Natural killer cell (primary cell): ENCODE measurements around the gene FCF1. TPM values are rescaled to one million over a fixed set of nuclear protein-coding genes. Genes with fewer than 3 reads are reported as not detected.
"Not testable (repeated sequence)": the region's sequence is repeated elsewhere in the genome, so short reads cannot be mapped to it uniquely, and the experiment has no call there.

Experiments used
- ATAC-seq, 3 donors: fragments of 150-1000 bp in 2 of 3; fragments of 200-7000 bp in 1 of 3; cut with Tn5 transposase; 1 replicate in 1 of 3; 2 replicates in 2 of 3; pipeline ENCODE4 v1.10.0; 2021; ENCODE audit warnings: mild to moderate bottlenecking in 2 of 3, moderate library complexity in 2 of 3
- DNase-seq, 2 donors: peaks; one replicate each; pipeline versions ENCODE4 v3.0.0 to v3.0.0-alpha.2; 2013 to 2021; ENCODE audit warnings: mixed read lengths in 1 of 2
- H3K27ac ChIP-seq: one replicate; pipeline ENCODE4 v1.5.1; 2013; ENCODE audit warnings: mild to moderate bottlenecking, low read length
- H3K27me3 ChIP-seq: one replicate; pipeline ENCODE4 v1.6.1; 2013; ENCODE audit warnings: low read length; ENCODE audit not compliant: control insufficient read depth, insufficient read depth
- H3K36me3 ChIP-seq: one replicate; pipeline ENCODE4 v1.6.1; 2013; ENCODE audit warnings: low read length; ENCODE audit not compliant: control insufficient read depth, insufficient read depth
- H3K4me1 ChIP-seq: one replicate; pipeline ENCODE4 v1.6.1; 2013; ENCODE audit warnings: low read length; ENCODE audit not compliant: control insufficient read depth, insufficient read depth
- H3K4me3 ChIP-seq: one replicate; pipeline ENCODE4 v1.5.1; 2013; ENCODE audit warnings: low read length
- H3K9me3 ChIP-seq: one replicate; pipeline ENCODE4 v1.6.1; 2013; ENCODE audit warnings: low read length; ENCODE audit not compliant: control insufficient read depth, insufficient read depth
- H3K27ac Mint-ChIP-seq, 2 donors: one replicate each; pipeline ENCODE4 v1.8.0; 2022; ENCODE audit warnings: mild to moderate bottlenecking in 2 of 2, mixed read lengths in 2 of 2, moderate library complexity in 1 of 2
- H3K27me3 Mint-ChIP-seq, 2 donors: one replicate each; pipeline ENCODE4 v1.8.0; 2022; ENCODE audit warnings: low read depth in 2 of 2, mixed read lengths in 2 of 2
- H3K36me3 Mint-ChIP-seq: one replicate; pipeline ENCODE4 v1.8.0; 2022; ENCODE audit warnings: mixed read lengths
- H3K4me1 Mint-ChIP-seq, 2 donors: one replicate each; pipeline ENCODE4 v1.8.0; 2022; ENCODE audit warnings: mixed read lengths in 2 of 2
- H3K4me3 Mint-ChIP-seq: one replicate; pipeline ENCODE4 v1.8.0; 2022; ENCODE audit warnings: mild to moderate bottlenecking, moderate library complexity, mixed read lengths
- H3K9me3 Mint-ChIP-seq, 2 donors: one replicate each; pipeline ENCODE4 v1.8.0; 2022; ENCODE audit warnings: mixed read lengths in 2 of 2
- WGBS: methylation state at CpG from one replicate; pipeline ENCODE4 v1.1.7; 2013; ENCODE audit warnings: missing lambda C conversion rate; ENCODE audit not compliant: insufficient coverage; 5-methylcytosine and 5-hydroxymethylcytosine counted together
- intact Hi-C: fragments of 100-400 bp; cut with micrococcal nuclease; formaldehyde crosslinking; loops from one replicate; pipeline ENCODE4 v1.14.2; 2022
- total RNA-seq, 4 donors: library from RNA; stranded (reverse); fragments of 120-200 nt in 1 of 4; gene quantifications; one replicate each; pipeline versions ENCODE4 v1.2.3 to v1.2.4, GENCODE V29; 2013 to 2022
- TF ChIP-seq, protein P1 (sequence below): fragments of 200-600 bp; IDR thresholded peaks from one replicate; pipeline ENCODE4 v1.8.0; 2022; ENCODE audit warnings: antibody characterized with exemption

Gene FCF1
- total RNA-seq, 3 donors from 2014 or later (not counting 1 experiment from before 2014, with no cell fraction given): 37.1 to 49.6 (median 40.4) TPM

DNA sequence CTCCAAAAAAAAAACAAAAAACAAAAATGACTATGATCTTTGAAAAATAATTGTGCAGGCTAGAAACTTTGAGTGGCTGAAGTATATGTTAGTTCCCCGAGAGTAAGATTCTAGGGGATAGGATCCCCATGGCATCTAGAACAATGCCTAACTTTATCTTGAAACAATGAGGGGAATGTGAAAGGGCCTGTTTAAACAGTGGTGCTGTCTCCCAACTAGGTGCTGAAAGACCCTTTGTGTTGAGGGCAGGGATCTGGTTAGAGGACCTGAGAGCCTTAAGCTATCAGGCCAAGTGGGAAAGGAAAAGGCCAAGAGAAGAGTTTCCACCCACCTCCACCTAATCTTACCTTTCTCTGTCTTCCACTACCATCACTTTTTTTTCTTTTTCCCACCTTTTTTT, 43.4 kb downstream of the FCF1 start:
- Histone ChIP-seq H3K27me3 (no peaks in the 10 kb centered on the region), H3K36me3 (no peaks in the 10 kb centered on the region), H3K4me1 (no peaks in the 10 kb centered on the region), H3K9me3 (peaks cover 4% of the 10 kb centered on the region), H3K27ac (no peak overlapping the region), H3K4me3 (no peak overlapping the region)
- H3K36me3 Mint-ChIP-seq: peaks cover 15% of the 10 kb centered on the region
- no peaks in the 10 kb centered on the region for H3K4me1 Mint-ChIP-seq
- WGBS: 100% methylated on average over 1 of the region's 1 CpG
- no peak overlapping the region for H3K27ac Mint-ChIP-seq
- H3K4me3 Mint-ChIP-seq: no peak overlapping the region
- peaks cover 2 to 11% of the 10 kb centered on the region in 2 donors for H3K9me3 Mint-ChIP-seq
- ATAC-seq (no peak), DNase-seq (no peak)
- H3K27me3 Mint-ChIP-seq: peaks cover 7 to 8% of the 10 kb centered on the region in 2 donors
- intact Hi-C loops: no loop called here
- TF ChIP-seq, protein P1, sequence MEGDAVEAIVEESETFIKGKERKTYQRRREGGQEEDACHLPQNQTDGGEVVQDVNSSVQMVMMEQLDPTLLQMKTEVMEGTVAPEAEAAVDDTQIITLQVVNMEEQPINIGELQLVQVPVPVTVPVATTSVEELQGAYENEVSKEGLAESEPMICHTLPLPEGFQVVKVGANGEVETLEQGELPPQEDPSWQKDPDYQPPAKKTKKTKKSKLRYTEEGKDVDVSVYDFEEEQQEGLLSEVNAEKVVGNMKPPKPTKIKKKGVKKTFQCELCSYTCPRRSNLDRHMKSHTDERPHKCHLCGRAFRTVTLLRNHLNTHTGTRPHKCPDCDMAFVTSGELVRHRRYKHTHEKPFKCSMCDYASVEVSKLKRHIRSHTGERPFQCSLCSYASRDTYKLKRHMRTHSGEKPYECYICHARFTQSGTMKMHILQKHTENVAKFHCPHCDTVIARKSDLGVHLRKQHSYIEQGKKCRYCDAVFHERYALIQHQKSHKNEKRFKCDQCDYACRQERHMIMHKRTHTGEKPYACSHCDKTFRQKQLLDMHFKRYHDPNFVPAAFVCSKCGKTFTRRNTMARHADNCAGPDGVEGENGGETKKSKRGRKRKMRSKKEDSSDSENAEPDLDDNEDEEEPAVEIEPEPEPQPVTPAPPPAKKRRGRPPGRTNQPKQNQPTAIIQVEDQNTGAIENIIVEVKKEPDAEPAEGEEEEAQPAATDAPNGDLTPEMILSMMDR: no peak

DNA sequence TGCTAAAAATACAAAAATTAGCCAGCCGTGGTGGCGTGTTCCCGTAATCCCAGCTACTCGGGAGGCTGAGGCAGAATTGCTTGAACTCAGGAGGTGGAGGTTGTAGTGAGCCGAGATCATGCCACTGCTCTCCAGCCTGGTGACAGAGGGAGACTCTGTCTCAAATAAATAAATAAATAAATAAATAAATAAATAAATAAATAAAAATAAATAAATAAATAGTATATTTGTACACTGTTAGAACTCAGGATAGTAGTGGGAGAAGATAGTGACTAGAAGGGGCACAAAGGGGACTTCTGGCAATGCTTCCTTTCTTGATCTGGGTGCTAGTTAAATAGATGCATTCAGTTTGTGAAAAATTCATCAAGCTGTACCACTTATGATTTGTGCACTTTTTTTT, 45.6 kb downstream of the FCF1 start:
- H3K36me3 ChIP-seq, H3K27me3 ChIP-seq, intact Hi-C loops, H3K9me3 Mint-ChIP-seq, H3K4me3 Mint-ChIP-seq, H3K4me3 ChIP-seq, DNase-seq, H3K27ac Mint-ChIP-seq, H3K9me3 ChIP-seq, H3K36me3 Mint-ChIP-seq, H3K27me3 Mint-ChIP-seq, H3K4me1 ChIP-seq, H3K27ac ChIP-seq, H3K4me1 Mint-ChIP-seq, ATAC-seq: not testable (repeated sequence)
- 98% methylated on average over 4 of the region's 5 CpGs for WGBS

DNA sequence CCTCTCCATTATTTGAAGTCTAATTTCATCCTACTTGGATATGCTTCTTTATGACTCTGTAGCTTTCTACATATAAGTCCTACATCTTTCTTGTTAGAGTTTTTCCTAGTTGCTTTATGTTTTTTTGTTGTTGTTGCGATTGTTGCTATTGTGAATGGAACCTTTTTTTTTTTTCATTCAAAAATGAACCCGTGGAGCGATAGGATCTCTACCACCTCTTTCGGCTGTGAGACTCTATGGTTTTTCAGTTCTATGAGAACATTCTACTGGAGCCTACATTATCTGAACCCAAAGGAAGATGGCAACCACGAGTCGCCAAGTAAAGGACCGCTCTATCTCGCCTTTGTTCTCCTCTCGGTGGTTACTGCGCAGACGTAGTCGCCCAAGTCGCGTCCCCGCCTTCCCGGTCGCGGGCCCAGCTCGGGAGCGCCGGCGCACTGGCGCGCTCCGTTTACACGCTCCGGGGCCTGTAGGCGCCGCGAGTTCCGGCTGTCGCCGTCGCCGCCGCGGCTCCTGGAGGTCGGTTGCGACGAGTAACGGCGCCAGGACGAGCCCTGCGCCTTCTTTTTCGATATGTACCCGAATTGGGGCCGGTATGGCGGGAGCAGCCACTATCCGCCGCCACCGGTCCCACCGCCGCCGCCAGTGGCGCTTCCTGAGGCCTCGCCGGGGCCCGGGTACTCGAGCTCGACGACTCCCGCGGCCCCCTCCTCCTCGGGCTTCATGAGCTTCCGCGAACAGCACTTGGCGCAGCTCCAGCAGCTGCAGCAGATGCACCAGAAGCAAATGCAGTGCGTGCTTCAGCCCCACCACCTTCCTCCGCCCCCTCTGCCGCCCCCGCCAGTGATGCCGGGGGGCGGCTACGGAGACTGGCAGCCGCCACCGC, 50.2 kb downstream of the FCF1 start, which contains the start of gene YLPM1:
TSS of gene YLPM1 (plus strand) at position 400 of the 886 bp plus-strand sequence. CDS start at position 574, 174 bp downstream.
- peaks cover 45 to 46% of the 10 kb centered on the region in 2 donors for H3K4me1 Mint-ChIP-seq
- H3K27ac Mint-ChIP-seq: peak within 1 kb of the TSS; percentile 91 to 94
- H3K27me3 Mint-ChIP-seq: peaks cover 0 to 2% of the 10 kb centered on the region in 2 donors
- intact Hi-C loops: loop anchor here (1.0 to 10.0 kb wide), 5 partner anchors 50 to 268 kb away; partner anchors contain the start of genes AREL1, FCF1, ISCA2 and NPC2
- peak within 1 kb of the TSS; percentile 96 for H3K4me3 ChIP-seq
- H3K9me3 ChIP-seq: no peaks in the 10 kb centered on the region
- peak within 1 kb of the TSS; percentile 93 for H3K27ac ChIP-seq
- no peaks in the 10 kb centered on the region for H3K36me3 ChIP-seq
- no peaks in the 10 kb centered on the region for H3K27me3 ChIP-seq
- WGBS: under 1% methylated on average over 76 of the region's 76 CpGs
- H3K4me3 Mint-ChIP-seq: peak within 1 kb of the TSS; percentile 92
- TF ChIP-seq, protein P1: peak; percentile 57
- peaks cover 13% of the 10 kb centered on the region for H3K4me1 ChIP-seq
- DNase-seq (peak; percentile 87 to 98), ATAC-seq (peak; percentile 94 to 99 (median 95))
- no peaks in the 10 kb centered on the region for H3K36me3 Mint-ChIP-seq
- H3K9me3 Mint-ChIP-seq: no peaks in the 10 kb centered on the region

DNA sequence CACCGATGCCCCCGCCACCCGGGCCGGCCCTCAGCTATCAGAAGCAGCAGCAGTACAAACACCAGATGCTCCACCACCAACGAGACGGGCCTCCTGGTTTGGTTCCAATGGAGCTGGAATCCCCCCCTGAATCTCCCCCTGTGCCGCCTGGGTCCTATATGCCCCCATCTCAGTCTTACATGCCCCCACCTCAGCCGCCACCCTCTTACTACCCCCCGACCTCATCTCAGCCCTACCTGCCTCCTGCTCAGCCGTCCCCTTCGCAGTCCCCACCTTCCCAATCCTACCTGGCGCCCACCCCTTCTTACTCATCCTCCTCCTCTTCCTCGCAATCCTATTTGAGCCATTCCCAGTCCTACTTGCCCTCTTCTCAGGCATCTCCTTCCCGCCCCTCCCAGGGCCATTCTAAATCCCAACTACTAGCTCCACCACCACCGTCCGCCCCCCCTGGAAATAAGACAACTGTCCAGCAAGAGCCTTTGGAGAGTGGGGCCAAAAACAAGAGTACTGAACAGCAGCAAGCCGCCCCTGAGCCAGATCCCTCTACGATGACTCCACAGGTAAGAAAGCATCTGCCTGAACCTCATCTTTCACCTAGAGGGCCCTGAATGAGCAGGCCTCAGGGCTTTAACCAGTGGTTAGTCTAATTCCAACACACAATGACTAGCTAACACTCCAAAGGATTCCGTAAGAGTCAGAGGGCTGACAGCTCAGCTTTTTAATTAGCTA, 51.0 kb downstream of the FCF1 start:
- peak; percentile 16 to 28 for DNase-seq
- Mint-ChIP-seq H3K27me3 (peaks cover 0 to 2% of the 10 kb centered on the region in 2 donors), H3K4me1 (peaks cover 51 to 52% of the 10 kb centered on the region in 2 donors), H3K9me3 (no peaks in the 10 kb centered on the region), H3K4me3 (peak overlapping the region; percentile 92), H3K27ac (peak overlapping the region; percentile 91 to 94), H3K36me3 (no peaks in the 10 kb centered on the region)
- TF ChIP-seq, protein P1: no peak
- Histone ChIP-seq H3K9me3 (no peaks in the 10 kb centered on the region), H3K36me3 (no peaks in the 10 kb centered on the region), H3K27ac (peak overlapping the region; percentile 93), H3K4me1 (peaks cover 15% of the 10 kb centered on the region), H3K27me3 (no peaks in the 10 kb centered on the region), H3K4me3 (peak overlapping the region; percentile 96)
- intact Hi-C loops: loop anchor here (1.0 to 10.0 kb wide), 5 partner anchors 51 to 269 kb away; partner anchors contain the start of genes AREL1, FCF1, ISCA2 and NPC2
- ATAC-seq: no peak
- 2% methylated on average over 19 of the region's 19 CpGs for WGBS
